ENCODE measurements around the gene PIEZO1. TPM values are rescaled to one million over a fixed set of nuclear protein-coding genes. Genes with fewer than 3 reads are reported as not detected.

Gene PIEZO1
- total RNA-seq, 1 donor from 2014 or later: 208 TPM

DNA sequence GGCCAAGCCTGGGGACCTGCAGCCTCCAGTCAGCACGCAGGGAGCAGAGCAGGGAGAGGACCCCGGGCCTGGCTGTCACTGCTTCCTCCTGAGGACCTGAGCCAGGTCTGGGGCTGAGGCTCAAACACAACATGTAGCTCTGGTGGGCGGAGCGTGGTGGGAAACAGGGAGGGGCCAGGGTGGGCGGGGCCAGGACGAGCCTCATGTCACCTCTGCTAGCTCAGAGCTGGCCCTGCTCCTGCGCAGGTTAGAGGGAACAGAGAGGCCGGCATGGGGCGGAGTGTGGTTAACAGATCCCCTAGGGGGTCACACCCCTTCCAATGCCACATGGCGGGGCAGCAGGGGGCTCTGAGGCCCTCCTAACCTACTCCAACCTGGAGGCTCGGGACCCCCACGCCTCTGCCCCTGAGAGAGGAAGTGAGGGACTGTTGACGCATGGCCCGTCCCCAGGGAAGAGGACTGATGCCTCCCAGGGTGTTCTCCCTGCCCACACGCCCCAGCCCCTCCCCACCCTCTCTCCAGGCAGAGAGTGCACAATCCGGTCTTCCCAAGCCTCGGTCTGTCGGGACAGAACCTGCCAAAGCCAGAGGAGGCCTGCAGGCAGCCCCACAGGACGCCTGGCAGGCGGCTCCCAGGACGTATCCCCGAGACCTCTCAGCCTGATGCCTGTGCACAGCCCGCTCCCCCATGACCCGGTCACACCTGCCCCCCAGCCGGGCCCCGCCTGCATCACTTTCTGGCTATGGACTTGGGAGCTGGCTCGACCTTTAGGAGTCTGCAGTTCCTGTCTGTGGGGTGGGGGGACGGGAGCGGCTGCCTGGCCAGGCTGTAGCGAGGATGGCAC, 15.2 kb downstream of the PIEZO1 start:
- Mint-ChIP-seq H3K36me3 (ENCODE audit: low read depth) (no peaks in the 10 kb centered on the region), H3K4me3 (ENCODE audit: unreplicated experiment) (peak overlapping the region; percentile 45), H3K9me3 (ENCODE audit: low read depth) (no peaks in the 10 kb centered on the region), H3K27me3 (ENCODE audit: low read depth) (no peaks in the 10 kb centered on the region), H3K27ac (ENCODE audit: unreplicated experiment) (peak overlapping the region; percentile 92), H3K4me1 (ENCODE audit: low read depth) (peaks cover 90% of the 10 kb centered on the region)
- DNase-seq (ENCODE audit: low spot score): no peak
- TF ChIP-seq CTCF (IDR thresholded peaks at IDR 0.05): no peak

GRCh38 chr16:88768071-88768783, 16.8 kb downstream of the PIEZO1 start:
- no peaks in the 10 kb centered on the region for H3K9me3 Mint-ChIP-seq (ENCODE audit: low read depth)
- peaks cover 81% of the 10 kb centered on the region for H3K4me1 Mint-ChIP-seq (ENCODE audit: low read depth)
- H3K27me3 Mint-ChIP-seq (ENCODE audit: low read depth): no peaks in the 10 kb centered on the region
- peak overlapping the region; percentile 12 for H3K4me3 Mint-ChIP-seq (ENCODE audit: unreplicated experiment)
- peaks cover 3% of the 10 kb centered on the region for H3K36me3 Mint-ChIP-seq (ENCODE audit: low read depth)
- TF ChIP-seq CTCF (IDR thresholded peaks at IDR 0.05): peak; percentile 37
- DNase-seq (ENCODE audit: low spot score): no peak
- peak overlapping the region; percentile 77 for H3K27ac Mint-ChIP-seq (ENCODE audit: unreplicated experiment)

GRCh38 chr16:88767546-88768070, 17.4 kb downstream of the PIEZO1 start:
- peaks cover 3% of the 10 kb centered on the region for H3K36me3 Mint-ChIP-seq (ENCODE audit: low read depth)
- H3K4me3 Mint-ChIP-seq (ENCODE audit: unreplicated experiment): no peak overlapping the region
- H3K4me1 Mint-ChIP-seq (ENCODE audit: low read depth): peaks cover 76% of the 10 kb centered on the region

DNA sequence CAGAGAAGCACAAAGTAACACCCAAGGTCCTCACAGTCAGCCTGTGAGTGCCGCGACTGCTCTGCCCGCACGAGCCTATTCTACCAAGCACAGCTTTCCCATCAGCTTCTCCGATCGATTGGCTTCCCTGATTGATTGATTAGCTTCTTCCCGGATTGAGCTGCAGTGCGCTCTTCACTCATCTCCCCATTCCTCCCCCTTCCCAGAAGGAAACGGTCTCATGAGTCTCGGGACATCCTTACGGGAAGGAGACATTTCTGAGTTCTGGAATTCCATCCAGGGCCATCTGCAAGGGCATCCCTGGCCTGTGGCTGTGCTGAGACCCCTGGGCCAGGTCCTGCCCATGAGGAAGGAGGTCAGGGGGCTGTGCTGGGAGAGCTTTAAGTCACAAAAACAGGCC, 18.0 kb downstream of the PIEZO1 start:
- Mint-ChIP-seq H3K9me3 (ENCODE audit: low read depth) (no peaks in the 10 kb centered on the region), H3K27me3 (ENCODE audit: low read depth) (no peaks in the 10 kb centered on the region), H3K4me1 (ENCODE audit: low read depth) (peaks cover 70% of the 10 kb centered on the region), H3K36me3 (ENCODE audit: low read depth) (peaks cover 3% of the 10 kb centered on the region), H3K27ac (ENCODE audit: unreplicated experiment) (peak overlapping the region; percentile 42), H3K4me3 (ENCODE audit: unreplicated experiment) (no peak overlapping the region)
- TF ChIP-seq CTCF (IDR thresholded peaks at IDR 0.05): no peak
- DNase-seq (ENCODE audit: low spot score): no peak

More at GRCh38 chr16:88767546-88768070, 17.4 kb downstream of the PIEZO1 start:
- Mint-ChIP-seq H3K27me3 (ENCODE audit: low read depth) (no peaks in the 10 kb centered on the region), H3K9me3 (ENCODE audit: low read depth) (no peaks in the 10 kb centered on the region), H3K27ac (ENCODE audit: unreplicated experiment) (peak overlapping the region; percentile 77)
- DNase-seq (ENCODE audit: low spot score): no peak
- no peak for TF ChIP-seq CTCF (IDR thresholded peaks at IDR 0.05)

DNA sequence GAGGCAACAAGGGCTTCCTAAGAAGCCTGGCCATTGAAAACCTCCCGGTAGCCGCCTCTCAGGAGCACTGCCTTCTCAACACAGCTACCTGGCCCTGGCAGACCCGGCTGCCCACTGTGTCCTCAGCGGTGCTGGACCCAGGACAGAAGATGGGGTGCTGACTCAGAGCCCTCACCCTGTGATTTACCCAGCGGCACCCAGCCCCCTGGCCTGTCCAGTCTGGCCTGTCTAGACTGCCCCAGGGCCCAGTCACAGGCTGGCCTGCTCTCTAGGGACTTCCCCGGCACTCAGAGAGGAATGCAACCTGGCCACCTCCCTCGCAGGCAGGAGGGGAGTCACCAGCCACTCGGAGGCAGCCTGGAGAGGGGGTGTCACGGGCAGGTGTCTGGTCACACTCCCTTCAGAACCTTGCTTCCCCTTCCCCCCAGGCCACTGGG, 20.1 kb downstream of the PIEZO1 start:
- DNase-seq (ENCODE audit: low spot score): no peak
- H3K9me3 Mint-ChIP-seq (ENCODE audit: low read depth): no peaks in the 10 kb centered on the region
- no peak overlapping the region for H3K4me3 Mint-ChIP-seq (ENCODE audit: unreplicated experiment)
- peaks cover 3% of the 10 kb centered on the region for H3K36me3 Mint-ChIP-seq (ENCODE audit: low read depth)
- peak overlapping the region; percentile 65 for H3K27ac Mint-ChIP-seq (ENCODE audit: unreplicated experiment)
- H3K27me3 Mint-ChIP-seq (ENCODE audit: low read depth): no peaks in the 10 kb centered on the region
- TF ChIP-seq CTCF (IDR thresholded peaks at IDR 0.05): no peak
- peaks cover 60% of the 10 kb centered on the region for H3K4me1 Mint-ChIP-seq (ENCODE audit: low read depth)

All from chondrocyte (in vitro differentiated cells).